Ishikawa (cell line): ENCODE results near the gene FOXK1.

Source experiments
- EP300 ChIP-seq: IDR thresholded peaks from 2 replicates; pipeline ENCODE4 v1.6.1; 2012; ENCODE audit warnings: borderline replicate concordance
- FOXM1 ChIP-seq: IDR thresholded peaks from 2 replicates; pipeline ENCODE4 v1.6.1; 2012; ENCODE audit warnings: low read depth, borderline replicate concordance
- MAX ChIP-seq: IDR thresholded peaks from 2 replicates; pipeline ENCODE4 v1.6.1; 2012
- RAD21 ChIP-seq: IDR thresholded peaks from 2 replicates; pipeline ENCODE4 v1.6.1; 2012; ENCODE audit warnings: low read depth
- TAF1 ChIP-seq: IDR thresholded peaks from 2 replicates; pipeline ENCODE4 v1.6.1; 2012; ENCODE audit warnings: low read depth, mild to moderate bottlenecking
- TEAD4 ChIP-seq: IDR thresholded peaks from 2 replicates; pipeline ENCODE4 v1.6.1; 2012
- ZBTB7A ChIP-seq: IDR thresholded peaks from 2 replicates; pipeline ENCODE4 v1.6.1; 2012; ENCODE audit warnings: low read depth

GRCh38 chr7:4670791-4671190, 11.3 kb upstream of the FOXK1 start:
- TF ChIP-seq TAF1 (no peak), FOXM1 (no peak), MAX (no peak), TEAD4 (no peak), RAD21 (no peak), ZBTB7A (no peak), EP300 (no peak)
